Measurements from ENCODE around the gene CYP27A1.

GRCh38 chr2:218856896-218857243 is 74.9 kb downstream of the CYP27A1 start:
- TF ChIP-seq, protein P1, sequence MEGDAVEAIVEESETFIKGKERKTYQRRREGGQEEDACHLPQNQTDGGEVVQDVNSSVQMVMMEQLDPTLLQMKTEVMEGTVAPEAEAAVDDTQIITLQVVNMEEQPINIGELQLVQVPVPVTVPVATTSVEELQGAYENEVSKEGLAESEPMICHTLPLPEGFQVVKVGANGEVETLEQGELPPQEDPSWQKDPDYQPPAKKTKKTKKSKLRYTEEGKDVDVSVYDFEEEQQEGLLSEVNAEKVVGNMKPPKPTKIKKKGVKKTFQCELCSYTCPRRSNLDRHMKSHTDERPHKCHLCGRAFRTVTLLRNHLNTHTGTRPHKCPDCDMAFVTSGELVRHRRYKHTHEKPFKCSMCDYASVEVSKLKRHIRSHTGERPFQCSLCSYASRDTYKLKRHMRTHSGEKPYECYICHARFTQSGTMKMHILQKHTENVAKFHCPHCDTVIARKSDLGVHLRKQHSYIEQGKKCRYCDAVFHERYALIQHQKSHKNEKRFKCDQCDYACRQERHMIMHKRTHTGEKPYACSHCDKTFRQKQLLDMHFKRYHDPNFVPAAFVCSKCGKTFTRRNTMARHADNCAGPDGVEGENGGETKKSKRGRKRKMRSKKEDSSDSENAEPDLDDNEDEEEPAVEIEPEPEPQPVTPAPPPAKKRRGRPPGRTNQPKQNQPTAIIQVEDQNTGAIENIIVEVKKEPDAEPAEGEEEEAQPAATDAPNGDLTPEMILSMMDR (IDR thresholded peaks at IDR 0.05) = no peak
- TF ChIP-seq POLR2A (IDR thresholded peaks at IDR 0.05) = no peak
